Measurements from ENCODE around the gene CACNG1. TPM values are rescaled to one million over a fixed set of nuclear protein-coding genes. Genes with fewer than 3 reads are reported as not detected.

Gene CACNG1
- polyA plus RNA-seq, 3 donors = not detected

GRCh38 chr17:67049025-67049739 lies 4.8 kb downstream of the CACNG1 start:
- H3K27ac Mint-ChIP-seq = no peak overlapping the region
- Histone ChIP-seq H3K4me3 (replicated peaks in 1 of 3; ENCODE audit: low read depth in 2 of 3, low read length in 3 of 3) (no peak overlapping the region), H4K20me1 (ENCODE audit: insufficient read depth, low read length) (no peaks in the 10 kb centered on the region), H3K36me3 (replicated peaks in 1 of 2; ENCODE audit: control insufficient read depth in 1 of 2, insufficient read depth in 2 of 2, low read length in 2 of 2) (no peaks in the 10 kb centered on the region), H3K4me1 (ENCODE audit: control insufficient read depth in 1 of 2, insufficient read depth in 2 of 2, low read length in 2 of 2) (no peaks in the 10 kb centered on the region), H3K27me3 (ENCODE audit: control insufficient read depth in 2 of 2, insufficient read depth in 2 of 2, low read length in 2 of 2) (no peaks in the 10 kb centered on the region), H3K79me2 (ENCODE audit: insufficient read depth, low read length) (no peaks in the 10 kb centered on the region), H3K4me2 (replicated peaks; ENCODE audit: extremely low read depth, low read length, poor library complexity, severe bottlenecking) (no peak overlapping the region), H2AFZ (ENCODE audit: insufficient read depth, low read depth, low read length, poor library complexity, severe bottlenecking) (no peak overlapping the region), H3K9ac (ENCODE audit: insufficient read depth, low read length, poor library complexity, severe bottlenecking) (no peak overlapping the region), H3K9me3 (replicated peaks in 1 of 2; ENCODE audit: control insufficient read depth in 1 of 2, insufficient read depth in 1 of 2, low read length in 2 of 2) (peaks cover 13 to 20% of the 10 kb centered on the region in 2 donors), H3K27ac (ENCODE audit: low read depth in 1 of 2, low read length in 2 of 2) (no peak overlapping the region)
- intact Hi-C loops (cut with micrococcal nuclease) = no loop called here
- peaks cover 2 to 8% (median 4%) of the 10 kb centered on the region in 3 donors for H3K27me3 Mint-ChIP-seq (ENCODE audit: low read depth in 3 of 3)
- DNase-seq = no peak
- no peaks in the 10 kb centered on the region for H3K36me3 Mint-ChIP-seq
- no peak overlapping the region for H3K4me3 Mint-ChIP-seq
- H3K4me1 Mint-ChIP-seq = no peaks in the 10 kb centered on the region
- peaks cover 12 to 31% (median 26%) of the 10 kb centered on the region in 7 donors for H3K9me3 Mint-ChIP-seq
- WGBS (ENCODE audit: insufficient coverage) = no CpG with 5 or more reads among the region's 5 CpGs
- TF ChIP-seq CTCF (IDR thresholded peaks at IDR 0.05) = no peak

- WGBS (ENCODE audit: insufficient coverage) = no CpG with 5 or more reads among the region's 1 CpG
- H3K4me3 Mint-ChIP-seq = no peak overlapping the region
- H3K4me1 Mint-ChIP-seq = no peaks in the 10 kb centered on the region
- H3K27ac Mint-ChIP-seq = no peak overlapping the region
- H3K36me3 ChIP-seq (replicated peaks in 1 of 2; ENCODE audit: control insufficient read depth in 1 of 2, insufficient read depth in 2 of 2, low read length in 2 of 2) = no peaks in the 10 kb centered on the region
- no peak overlapping the region for H3K27ac ChIP-seq (ENCODE audit: low read depth in 1 of 2, low read length in 2 of 2)
- peaks cover 12 to 30% (median 26%) of the 10 kb centered on the region in 7 donors for H3K9me3 Mint-ChIP-seq
- H3K36me3 Mint-ChIP-seq = no peaks in the 10 kb centered on the region
- no peak overlapping the region for H2AFZ ChIP-seq (ENCODE audit: insufficient read depth, low read depth, low read length, poor library complexity, severe bottlenecking)
- no peaks in the 10 kb centered on the region for H3K27me3 ChIP-seq (ENCODE audit: control insufficient read depth in 2 of 2, insufficient read depth in 2 of 2, low read length in 2 of 2)
- H3K4me3 ChIP-seq (replicated peaks in 1 of 3; ENCODE audit: low read depth in 2 of 3, low read length in 3 of 3) = no peak overlapping the region
- H3K27me3 Mint-ChIP-seq (ENCODE audit: low read depth in 3 of 3) = peaks cover 2 to 5% (median 4%) of the 10 kb centered on the region in 3 donors
- no peaks in the 10 kb centered on the region for H4K20me1 ChIP-seq (ENCODE audit: insufficient read depth, low read length)
- H3K4me2 ChIP-seq (replicated peaks; ENCODE audit: extremely low read depth, low read length, poor library complexity, severe bottlenecking) = no peak overlapping the region
- H3K79me2 ChIP-seq (ENCODE audit: insufficient read depth, low read length) = no peaks in the 10 kb centered on the region
- peaks cover 13 to 20% of the 10 kb centered on the region in 2 donors for H3K9me3 ChIP-seq (replicated peaks in 1 of 2; ENCODE audit: control insufficient read depth in 1 of 2, insufficient read depth in 1 of 2, low read length in 2 of 2)
- no peaks in the 10 kb centered on the region for H3K4me1 ChIP-seq (ENCODE audit: control insufficient read depth in 1 of 2, insufficient read depth in 2 of 2, low read length in 2 of 2)
- no peak overlapping the region for H3K9ac ChIP-seq (ENCODE audit: insufficient read depth, low read length, poor library complexity, severe bottlenecking)
- DNase-seq = no peak
- intact Hi-C loops (cut with micrococcal nuclease) = no loop called here
- TF ChIP-seq CTCF (IDR thresholded peaks at IDR 0.05) = no peak
These were observed 5.7 kb downstream of the CACNG1 start for GRCh38 chr17:67050066-67050465.

All from CD14-positive monocyte (primary cell).